GM12875 (cell line): ENCODE measurements around the gene TUBGCP6.

Experiments
- H3K4me3 ChIP-seq: one replicate; pipeline ENCODE4 v1.5.1; 2011; ENCODE audit warnings: low read depth, low read length, control low read depth
- TF ChIP-seq, protein P1 (sequence below): IDR thresholded peaks from 2 replicates; pipeline ENCODE4 v1.5.1; 2011; ENCODE audit warnings: low read depth, mild to moderate bottlenecking, control low read depth, inconsistent platforms, low read length, moderate library complexity, borderline replicate concordance; ENCODE audit not compliant: insufficient read depth

TUBGCP6 gene

DNA sequence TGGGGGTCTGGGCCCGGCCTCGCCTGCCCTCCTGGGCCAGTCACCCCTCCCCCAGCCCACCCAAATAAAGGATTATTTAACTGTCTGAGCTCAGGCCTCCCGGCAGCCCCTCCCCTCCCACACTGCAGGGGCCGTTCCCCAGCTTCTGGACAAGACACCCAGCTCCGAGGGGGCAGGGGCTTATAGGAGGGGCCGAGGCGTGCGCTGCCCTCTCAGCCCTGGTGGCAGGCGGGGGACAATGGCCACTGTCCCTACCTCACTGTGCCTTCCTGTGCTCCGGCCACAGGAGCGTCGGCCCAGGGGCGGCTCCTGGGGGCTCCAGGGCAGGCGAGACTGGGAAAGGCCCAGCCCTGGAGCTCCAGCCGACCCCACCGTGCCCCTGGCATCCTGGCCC, 46.2 kb downstream of the TUBGCP6 start:
- no peak overlapping the region for H3K4me3 ChIP-seq
- TF ChIP-seq, protein P1, sequence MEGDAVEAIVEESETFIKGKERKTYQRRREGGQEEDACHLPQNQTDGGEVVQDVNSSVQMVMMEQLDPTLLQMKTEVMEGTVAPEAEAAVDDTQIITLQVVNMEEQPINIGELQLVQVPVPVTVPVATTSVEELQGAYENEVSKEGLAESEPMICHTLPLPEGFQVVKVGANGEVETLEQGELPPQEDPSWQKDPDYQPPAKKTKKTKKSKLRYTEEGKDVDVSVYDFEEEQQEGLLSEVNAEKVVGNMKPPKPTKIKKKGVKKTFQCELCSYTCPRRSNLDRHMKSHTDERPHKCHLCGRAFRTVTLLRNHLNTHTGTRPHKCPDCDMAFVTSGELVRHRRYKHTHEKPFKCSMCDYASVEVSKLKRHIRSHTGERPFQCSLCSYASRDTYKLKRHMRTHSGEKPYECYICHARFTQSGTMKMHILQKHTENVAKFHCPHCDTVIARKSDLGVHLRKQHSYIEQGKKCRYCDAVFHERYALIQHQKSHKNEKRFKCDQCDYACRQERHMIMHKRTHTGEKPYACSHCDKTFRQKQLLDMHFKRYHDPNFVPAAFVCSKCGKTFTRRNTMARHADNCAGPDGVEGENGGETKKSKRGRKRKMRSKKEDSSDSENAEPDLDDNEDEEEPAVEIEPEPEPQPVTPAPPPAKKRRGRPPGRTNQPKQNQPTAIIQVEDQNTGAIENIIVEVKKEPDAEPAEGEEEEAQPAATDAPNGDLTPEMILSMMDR: no peak

DNA sequence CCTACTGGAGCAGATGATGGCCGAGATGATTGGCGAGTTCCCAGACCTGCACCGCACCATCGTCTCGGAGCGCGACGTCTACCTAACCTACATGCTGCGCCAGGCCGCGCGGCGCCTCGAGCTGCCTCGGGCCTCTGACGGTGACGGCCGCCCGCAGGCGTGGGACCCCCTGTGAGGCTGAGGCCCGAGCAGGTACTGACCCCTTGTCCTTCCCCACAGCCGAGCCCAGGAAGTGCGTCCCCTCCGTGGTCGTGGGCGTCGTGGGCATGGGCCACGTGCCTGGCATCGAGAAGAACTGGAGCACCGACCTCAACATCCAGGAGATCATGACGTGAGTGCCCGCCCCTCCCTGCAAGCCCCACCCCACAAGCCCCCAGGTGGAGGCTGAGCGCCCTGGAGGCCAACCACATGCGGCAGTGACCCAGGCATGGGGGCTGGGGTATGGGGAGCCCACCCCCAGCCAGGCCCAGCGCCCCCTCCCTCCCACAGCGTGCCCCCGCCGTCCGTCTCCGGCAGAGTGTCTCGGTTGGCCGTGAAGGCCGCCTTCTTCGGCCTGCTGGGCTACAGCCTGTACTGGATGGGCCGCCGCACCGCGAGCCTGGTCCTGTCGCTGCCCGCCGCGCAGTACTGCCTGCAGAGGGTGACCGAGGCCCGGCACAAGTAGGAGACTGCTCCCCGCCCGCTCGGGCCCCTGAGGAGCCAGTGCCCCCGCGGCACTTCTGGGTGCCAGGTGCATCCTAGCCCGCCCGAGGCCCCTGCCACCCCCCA, 46.8 kb downstream of the TUBGCP6 start:
- TF ChIP-seq, protein P1: no peak
- no peak overlapping the region for H3K4me3 ChIP-seq

DNA sequence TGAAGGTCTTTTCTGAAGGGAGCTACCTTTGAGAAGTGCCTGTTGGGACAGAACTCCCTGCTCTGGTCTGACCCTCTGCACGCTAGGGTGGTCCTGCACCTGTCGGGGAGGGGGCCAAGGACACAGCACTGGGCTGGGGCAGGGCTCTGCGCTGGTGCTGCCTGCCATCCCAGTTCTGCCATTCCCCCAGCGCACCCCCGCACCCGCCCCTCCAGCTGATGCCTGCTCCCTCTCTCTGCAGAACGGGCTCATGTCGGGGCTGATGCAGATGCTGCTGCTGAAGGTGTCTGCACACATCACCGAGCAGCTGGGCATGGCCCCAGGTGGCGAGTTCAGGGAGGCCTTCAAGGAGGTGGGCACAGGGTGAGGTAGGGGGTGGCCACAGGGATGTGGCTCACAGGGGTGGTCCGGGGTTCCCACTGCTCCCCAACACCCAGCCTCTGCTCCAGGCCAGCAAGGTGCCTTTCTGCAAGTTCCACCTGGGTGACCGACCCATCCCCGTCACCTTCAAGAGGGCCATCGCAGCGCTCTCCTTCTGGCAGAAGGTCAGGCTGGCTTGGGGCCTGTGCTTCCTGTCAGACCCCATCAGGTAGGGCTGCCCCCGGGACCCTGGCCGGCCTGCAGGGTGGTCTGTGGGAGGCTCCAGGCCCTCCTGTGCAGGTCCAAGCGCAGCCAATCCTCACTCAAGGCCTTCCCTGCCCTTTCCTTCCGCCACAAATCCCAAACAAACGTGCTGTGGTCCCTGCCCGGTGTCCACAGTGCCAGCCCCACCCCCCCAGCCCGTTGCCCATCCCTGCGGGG, 47.6 kb downstream of the TUBGCP6 start:
- TF ChIP-seq, protein P1: no peak
- no peak overlapping the region for H3K4me3 ChIP-seq

DNA sequence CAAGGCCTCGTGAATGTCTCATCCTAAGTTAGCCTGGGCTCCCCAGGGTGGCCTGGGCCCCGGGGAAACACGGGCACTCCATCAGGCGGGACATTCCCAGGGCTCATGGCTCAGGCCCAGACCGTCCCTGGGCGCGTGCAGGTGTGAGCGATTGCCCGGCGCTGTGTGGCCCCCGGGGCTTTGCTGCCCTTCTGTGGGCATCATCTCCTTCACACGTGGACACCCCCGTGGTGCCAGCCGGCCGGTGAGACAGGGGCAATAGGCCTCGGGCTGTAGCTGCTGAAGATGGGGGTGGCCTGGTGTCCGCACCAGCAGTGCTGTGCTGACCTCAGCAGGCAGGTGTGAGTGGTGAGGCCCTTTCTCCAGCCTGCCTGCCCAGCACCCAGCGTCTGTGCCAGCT, 48.6 kb downstream of the TUBGCP6 start:
- H3K4me3 ChIP-seq: no peak overlapping the region
- TF ChIP-seq, protein P1: no peak

DNA sequence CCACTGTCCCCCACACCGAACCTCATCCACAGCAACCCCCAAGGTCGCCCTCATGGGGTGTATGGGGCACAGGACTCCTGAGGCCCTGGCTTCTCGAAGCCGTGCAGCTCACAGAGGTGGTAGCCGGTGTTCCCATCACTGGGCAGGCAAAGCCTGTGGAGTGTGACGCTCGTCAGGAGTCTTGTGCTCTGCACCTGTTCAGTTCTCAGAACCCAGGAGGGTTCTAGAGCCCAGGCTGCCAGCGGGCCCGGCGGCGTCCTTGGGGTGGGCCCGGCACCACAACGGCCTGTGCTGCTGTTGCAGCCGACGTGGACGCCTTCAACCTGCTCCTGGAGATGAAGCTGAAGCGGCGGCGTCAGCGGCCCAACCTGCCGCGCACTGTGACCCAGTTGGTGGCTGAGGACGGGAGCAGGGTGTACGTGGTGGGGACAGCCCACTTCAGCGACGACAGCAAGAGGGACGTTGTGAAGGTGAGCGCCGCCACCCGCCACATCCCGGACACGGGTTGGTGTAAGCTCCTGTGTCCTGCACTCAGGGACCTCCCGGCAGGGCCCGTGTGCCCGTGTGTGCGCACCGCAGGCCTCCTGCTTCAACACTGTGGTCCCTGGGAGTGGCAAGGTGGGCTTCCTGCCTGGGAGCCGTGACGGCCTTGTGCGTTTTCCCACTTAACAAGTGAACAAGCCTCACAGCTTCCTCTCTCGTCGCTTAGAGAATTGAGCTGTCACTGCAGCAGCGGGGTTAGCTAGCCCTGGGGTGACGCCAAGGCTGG, 50.6 kb downstream of the TUBGCP6 start:
- TF ChIP-seq, protein P1: no peak
- no peak overlapping the region for H3K4me3 ChIP-seq

DNA sequence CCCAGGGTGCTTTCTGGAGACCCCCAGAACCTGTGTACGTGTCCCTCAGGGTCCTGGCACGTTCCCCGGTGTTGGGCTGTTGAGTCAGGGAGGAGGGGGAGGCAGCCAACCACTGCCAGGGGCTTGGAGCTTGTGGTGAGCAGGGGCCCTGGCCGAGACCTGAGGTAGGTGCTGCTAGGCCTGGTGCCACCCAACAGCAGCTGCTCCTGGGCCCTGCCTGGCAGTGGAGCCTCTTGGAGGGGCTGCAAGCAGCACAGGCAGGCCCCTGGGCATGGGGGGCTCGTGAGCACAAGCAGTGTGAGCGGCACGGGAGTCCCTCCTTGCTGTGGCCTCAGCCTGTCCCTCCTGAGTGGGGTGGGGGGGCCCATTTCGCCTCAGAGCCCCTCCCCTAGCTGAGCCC, 51.2 kb downstream of the TUBGCP6 start:
- TF ChIP-seq, protein P1: no peak
- no peak overlapping the region for H3K4me3 ChIP-seq
